GM18526 (cell line): Measurements from ENCODE around the gene LATS2.

ENCODE experiments used
- POLR2A ChIP-seq: IDR thresholded peaks from 3 replicates; pipeline ENCODE4 v1.6.1; 2011; ENCODE audit not compliant: insufficient read length; ENCODE audit errors: extremely low read depth

LATS2 gene

DNA sequence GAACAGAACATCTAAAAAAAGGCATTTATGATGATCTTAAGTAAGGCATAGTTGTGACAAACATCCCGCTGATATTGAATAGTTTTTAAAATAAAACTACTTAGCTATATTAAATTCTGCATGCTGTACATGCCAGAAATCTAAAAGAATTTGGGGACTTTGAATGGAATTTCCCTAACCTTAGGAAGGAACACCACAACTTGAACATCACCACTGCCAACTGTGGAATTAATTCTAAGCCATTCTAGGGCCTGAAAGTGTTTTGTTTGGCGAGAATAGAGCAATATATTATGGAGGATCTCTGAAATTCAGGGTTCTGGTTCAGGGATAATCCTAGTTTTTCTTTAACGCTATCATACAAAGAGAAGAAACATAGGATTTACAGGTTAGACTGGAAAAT lies 17.8 kb upstream of the LATS2 start:
- TF ChIP-seq POLR2A, result no peak

DNA sequence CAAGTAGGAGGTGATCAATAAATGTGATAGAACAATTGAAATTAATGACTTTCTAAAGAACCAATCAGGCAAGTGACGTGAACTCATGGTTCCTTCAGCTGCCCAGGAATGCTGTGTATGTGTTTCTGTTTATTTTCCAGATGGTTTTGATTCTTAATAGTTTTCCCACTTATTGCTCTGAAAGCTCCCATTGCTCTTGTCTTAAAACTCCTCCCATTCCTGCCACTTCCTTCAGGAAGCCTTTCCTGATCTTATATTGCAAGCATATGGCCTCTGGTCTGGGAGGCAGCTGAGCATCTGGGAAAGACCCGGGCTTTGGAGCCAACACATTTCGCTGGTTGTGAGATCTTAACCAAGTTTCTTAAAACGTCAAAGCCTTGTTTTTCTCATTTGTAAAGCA lies 17.1 kb upstream of the LATS2 start:
- no peak for TF ChIP-seq POLR2A

DNA sequence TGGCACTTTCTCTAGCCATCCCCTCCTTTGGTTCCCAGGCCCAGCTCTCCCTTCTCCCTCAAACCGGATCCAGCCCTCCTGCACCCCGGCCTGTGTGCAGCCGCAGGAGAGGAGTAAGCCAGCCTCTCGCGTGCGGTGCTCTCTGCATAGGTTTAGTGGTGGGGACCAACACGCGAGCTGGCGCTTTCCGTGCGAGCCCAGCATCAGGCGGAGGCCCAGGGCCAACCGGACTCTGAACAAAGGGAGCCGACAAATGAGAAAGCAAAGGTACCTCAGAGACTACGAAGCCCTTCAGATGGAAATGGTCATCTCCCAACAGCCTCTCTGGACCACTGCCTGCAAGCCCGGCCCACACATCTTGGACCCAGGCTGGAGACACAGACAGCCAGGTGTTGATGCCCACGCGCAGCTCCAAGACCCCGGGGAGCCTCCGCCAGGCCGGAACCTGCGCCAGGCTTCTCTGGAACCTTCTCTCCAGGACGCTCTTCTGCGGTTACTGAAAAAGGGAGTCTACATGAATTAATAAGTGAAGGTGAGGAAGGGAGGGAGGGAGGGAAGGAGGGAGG lies 16.5 kb upstream of the LATS2 start:
- TF ChIP-seq POLR2A, result no peak

DNA sequence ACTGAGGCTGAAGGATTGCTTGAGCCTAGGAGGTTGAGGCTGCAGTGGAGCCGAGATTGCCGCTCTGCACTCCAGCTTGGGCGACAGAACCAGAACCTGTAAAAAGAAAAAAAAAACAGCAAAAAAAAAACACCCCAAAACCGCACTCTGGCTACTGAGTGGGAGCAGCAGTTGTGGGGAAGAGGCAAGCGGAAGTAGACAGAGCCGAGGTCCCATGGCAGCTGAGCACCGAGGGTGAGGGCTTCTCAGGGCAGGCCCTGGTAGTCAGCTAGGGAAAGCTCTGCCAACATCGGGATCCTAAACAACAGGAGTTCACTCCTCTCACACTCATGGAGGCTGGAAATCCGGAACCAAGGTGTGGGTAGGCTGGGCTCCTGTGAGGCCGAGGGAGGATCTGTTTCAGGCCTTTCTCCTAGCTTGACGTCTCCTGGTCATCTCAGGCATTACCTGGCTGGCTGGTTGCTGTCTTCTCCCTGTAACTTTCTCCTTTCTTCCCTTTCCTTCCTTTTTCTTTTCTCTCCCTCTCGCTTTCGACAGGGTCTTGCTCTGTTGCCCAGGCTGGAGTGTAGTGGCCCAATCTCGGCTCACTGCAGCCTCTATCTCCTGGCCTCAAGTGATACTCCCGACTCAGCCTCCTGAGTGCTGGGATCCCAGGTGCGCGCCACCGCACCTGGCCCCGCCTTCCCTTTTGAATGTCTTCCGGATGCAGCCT lies 15.8 kb upstream of the LATS2 start:
- TF ChIP-seq POLR2A, result no peak

DNA sequence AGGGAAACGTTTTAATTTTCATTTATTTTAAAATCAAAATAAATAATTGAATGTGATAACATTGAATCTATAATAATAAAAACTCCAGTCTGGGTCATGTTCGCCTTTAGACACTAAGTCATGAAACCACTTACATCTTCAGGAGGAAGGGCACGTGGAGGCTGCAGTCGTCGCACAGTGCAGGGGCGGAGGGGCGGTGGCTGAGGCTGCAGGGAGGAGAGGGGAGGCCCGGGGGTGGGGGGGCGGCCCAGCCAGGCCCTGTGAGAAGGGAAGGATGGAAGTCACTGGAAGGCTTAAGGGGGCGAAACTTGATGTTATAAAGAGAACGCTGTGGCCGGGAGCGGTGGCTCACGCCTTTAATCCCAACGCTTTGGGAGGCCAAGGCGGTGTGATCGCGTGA lies 14.9 kb upstream of the LATS2 start:
- no peak for TF ChIP-seq POLR2A

DNA sequence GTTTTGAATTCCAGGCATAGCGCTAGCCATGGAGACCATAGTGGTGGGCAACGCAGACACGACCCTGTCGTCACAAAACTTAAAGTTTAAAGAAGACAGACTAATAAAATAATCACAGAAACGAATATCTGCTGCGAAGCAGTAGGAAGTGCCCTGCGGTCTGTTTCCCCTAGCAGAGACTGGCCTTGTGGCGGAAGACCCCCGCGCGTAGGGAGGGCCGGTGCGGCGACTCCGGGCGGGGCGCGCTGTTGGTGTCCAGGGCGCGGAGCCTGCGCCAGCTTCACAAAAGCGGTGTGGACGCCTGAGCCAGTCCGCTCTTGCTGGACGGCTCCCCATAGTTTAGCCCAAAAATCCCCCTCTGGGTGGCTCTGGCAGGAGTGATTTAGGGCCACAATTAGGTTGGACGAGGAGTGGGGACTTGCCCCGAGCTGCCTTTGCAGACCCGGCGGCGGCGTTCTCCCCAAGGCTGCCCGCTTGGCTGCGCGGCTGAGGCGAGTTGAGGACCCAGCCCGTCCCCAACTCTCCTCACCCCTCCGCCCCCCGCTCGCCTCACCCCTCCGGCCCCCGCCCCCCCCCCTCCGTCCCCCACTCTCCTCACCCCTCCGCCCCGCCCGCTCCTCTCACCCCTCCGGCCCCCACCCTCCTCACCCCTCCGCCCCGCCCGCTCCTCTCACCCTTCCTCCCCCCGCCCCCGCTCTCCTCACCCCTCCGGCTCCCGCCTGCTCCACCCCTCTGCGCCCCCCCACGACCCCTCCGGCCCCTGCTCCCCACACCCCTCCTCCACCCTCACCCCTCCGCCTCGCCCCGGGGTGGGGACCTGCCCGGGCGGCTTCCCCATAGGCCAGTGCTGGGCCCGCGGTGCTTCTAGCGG lies 14.2 kb upstream of the LATS2 start:
- TF ChIP-seq POLR2A, result no peak

DNA sequence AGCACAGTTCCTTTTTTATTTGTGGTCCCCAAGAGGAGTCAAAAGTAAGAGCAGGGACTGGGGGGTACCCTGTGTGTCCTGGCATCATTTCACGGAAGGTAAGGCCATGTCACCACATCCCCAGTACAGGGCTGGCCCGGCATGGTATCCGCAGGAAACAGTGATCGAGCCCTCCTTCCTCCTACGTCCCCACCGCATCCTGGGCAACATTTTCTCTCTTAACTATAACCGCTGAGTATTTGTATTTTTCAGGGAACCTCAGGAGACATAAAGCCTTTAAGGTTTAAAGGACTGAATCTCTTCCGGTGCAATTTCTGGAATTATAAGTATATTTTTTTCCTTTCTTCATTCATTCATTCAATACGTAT lies 13.6 kb upstream of the LATS2 start:
- TF ChIP-seq POLR2A, result no peak

DNA sequence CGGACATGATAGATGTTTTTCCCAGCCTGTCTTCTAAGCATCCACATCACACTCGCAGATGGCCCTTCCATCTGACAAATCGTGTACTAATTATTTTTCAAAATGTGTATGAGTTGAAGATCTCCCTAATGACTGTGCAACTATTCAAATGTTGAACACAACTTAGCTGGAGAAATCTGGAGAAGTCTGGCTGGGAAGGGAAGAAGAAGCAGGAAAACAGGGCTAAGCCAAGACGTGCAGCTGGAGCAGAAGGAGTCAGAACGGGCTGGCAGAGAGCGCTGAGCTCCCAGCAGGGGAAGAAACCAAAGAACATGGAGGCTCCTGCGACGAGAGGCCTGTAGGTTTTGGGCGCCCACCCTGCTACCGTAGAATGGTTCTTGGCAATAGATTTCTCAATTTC lies 13.2 kb upstream of the LATS2 start:
- TF ChIP-seq POLR2A, result no peak

DNA sequence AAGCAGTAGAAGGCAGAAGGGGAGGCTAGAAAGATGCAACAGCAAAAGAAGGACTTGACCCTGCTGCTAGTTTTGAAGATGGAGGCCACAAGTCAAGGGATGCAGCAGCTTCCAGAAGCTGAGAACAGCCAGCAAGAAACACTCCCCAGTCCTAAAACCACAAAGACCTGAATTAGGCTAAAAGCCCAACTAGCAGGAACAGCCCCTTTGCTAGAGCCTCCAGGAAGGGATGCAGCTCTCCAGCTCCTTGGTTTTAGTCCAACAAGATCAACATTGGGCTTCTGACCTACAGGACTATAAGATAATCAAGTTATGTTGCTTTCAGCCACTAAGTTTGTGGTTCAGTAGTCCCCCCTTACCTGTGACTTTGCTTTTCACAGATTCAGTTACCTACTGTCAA lies 10.5 kb upstream of the LATS2 start:
- no peak for TF ChIP-seq POLR2A

DNA sequence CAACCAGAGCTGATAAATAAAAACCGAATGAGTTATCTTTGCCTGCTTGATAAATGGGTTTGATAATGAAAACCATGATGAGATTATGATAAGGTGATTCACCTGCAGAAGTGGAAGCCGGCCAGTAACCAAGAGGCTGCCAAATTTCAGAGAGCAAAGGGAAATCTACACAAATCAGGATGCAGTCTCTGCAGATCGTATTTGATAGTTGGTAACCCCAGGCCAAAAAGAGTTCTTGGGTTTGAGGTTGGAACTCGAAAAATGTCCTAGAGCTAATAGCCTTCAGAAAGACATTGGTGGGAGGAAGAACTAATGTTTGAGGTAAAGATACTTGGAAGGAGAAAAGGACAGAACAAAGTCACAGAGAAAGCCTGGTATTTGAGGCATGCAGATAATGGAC lies 9.6 kb upstream of the LATS2 start:
- no peak for TF ChIP-seq POLR2A

DNA sequence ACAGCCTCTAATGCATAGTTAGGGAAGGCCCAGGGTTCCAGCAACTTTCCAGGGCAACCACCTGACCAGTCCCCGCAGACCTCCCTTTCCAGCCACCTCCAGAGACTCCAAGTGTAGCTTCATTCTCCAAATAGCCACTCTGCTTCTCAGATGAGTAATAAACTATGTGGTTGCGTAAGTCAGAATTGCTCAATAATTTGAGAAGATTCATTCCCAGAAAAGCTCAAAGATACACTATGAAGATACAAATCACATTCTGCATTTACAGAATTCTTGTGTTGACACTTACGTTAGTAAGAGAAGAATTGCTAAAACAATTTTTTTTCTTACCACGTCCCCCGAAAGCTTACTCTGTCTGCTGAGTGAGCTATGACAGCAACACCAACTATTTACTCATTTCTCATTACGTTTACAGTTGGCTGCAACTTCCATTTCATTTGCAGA lies 8.2 kb upstream of the LATS2 start:
- TF ChIP-seq POLR2A, result no peak

DNA sequence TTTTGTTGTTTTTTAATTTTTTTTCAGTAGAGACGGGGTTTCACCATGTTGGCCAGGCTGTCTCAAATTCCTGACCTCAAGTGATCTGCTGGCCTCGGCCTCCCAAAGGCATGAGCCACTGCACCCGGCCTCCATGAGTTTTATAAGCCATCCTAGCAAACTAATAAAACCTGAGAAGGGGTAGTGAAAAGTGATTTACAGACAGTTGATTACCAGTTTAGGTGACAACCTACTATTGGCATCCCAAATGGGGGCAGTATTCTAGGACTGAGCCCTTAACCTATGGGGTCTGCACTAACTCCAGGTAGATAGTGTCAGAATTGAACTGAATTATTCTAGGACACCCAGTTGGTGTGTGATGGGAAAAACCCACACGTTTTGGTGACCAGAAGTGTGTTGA lies 6.5 kb upstream of the LATS2 start:
- no peak for TF ChIP-seq POLR2A

DNA sequence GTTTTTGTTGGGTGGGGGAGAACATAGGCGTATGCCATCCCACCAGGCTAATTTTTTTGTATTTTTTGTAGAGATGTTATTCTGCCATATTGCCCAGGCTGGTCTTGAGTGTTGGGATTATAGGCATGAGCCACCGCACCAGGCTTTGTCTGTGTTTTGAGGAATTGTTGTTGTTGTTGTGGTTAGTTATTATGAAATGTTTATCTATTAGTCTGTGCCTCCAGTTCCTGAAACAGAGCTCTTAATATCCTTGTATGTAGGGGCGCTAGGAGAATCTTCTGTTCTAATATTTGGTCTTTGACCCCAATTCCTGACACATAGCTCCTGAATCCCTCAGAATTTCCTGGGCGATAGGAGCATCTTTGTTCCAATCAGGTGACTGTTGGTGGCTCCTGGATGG lies 5.6 kb upstream of the LATS2 start:
- no peak for TF ChIP-seq POLR2A

DNA sequence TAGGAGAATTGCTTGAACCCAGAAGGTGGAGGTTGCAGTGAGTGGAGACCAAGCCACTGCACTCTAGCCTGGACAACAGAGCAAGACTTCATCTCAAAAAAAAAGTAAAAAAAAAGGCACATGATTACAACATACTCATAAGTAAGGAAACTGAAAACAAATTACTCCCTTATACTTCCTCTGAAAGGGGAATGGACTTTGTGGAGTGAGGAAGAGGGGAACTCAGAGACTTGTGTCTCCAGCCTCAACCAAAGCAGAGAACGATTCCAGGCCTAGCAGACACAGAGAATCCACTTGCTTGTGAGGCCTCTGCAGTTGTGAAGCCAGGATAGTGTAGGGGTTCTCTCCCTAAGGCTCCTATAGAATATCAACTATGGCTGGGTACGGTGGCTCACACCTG lies 4.3 kb upstream of the LATS2 start:
- no peak for TF ChIP-seq POLR2A

DNA sequence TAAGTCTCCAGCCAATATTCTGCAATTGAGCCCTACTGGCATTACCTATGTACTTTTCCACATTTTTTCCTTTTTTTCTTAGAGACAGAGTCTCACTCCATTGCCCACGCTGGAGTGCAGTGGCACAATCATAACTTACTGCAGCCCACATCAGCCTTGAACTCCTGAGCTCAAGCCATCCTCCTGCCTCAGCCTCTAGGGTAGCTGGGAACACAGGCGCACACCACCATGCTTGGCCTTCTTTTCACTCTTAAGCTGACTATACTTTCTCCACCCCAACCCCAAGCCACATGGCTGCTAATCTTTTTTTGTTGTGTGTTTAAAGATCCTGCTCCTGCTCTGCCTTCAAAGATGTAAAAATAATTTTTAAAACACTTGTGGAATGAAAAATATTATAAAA lies 1.6 kb upstream of the LATS2 start:
- TF ChIP-seq POLR2A, result no peak

DNA sequence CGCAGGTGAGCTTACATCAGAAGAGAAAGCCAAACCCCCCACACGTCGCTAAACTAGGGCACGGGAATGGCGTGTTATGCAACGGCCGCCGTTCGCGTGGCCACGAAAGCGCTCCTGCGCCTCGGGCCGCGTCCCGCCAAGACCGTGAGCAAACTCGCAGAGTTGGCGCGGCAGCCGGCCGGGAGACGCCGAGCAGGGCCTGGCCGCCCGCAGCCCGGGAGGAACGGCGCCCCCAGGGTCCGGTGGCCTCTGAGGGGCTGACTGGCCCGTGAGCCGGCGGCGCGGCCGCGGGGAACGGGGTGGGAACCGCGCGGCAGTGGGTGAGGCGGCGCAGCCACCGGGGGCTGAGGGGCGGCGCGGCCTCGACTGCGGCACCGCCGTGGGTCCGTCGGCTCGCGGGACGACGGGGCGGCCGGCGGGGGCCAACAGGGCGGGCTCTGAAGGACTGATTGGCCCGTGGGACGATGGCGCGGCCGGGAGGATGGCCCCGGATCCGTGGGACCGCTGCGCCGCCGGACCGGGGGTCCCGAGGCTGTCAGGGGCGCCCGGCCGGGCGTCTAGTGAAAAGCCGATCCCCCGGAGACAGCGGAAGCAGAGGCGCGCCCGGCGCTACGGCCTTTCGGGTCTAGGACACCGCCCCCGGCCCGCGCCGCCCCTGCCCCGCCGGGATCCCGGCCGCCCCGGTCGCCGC lies 903 bp downstream of the LATS2 start:
- no peak for TF ChIP-seq POLR2A
